GM21825 (cell line): Measurements from ENCODE around the gene ASPG.

Experiments
- ATAC-seq: cut with Tn5 transposase; IDR thresholded peaks from one replicate; pipeline ENCODE4 v1.9.1; 2021; ENCODE audit warnings: mild to moderate bottlenecking, moderate library complexity; ENCODE audit not compliant: unreplicated experiment

The ASPG gene

DNA sequence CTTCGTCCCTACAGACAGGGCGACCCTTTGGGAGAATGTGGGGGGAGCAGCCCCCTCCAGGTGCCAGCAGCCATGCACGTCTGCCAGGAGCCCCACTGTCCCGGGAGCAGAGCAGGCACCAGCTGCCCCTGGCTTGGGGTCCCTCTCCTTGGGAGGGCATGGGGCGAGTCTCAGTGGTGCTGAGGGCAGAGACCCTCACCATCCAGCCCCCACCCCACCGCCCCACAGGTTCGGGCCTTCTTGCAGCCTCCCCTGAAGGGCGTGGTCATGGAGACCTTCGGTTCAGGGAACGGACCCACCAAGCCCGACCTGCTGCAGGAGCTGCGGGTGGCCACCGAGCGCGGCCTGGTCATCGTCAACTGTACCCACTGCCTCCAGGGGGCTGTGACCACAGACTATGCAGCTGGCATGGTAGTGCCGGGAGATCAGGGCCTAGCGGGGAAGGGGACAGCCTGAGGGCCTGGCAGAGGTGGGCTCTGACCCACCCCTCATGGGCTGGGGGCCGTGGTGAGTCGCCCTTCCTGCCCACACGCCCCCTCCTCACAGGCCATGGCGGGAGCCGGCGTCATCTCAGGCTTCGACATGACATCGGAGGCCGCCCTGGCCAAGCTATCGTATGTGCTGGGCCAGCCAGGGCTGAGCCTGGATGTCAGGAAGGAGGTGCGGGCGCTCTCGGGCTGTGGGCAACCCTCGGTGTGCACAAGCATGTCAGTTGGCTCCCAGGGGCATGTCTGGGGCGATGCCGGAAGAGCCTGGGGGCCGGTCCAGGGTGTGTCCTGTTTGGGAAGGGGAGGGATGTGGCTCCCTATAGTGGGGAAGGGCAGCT is 18.8 kb downstream of the ASPG start:
- no peak for ATAC-seq

DNA sequence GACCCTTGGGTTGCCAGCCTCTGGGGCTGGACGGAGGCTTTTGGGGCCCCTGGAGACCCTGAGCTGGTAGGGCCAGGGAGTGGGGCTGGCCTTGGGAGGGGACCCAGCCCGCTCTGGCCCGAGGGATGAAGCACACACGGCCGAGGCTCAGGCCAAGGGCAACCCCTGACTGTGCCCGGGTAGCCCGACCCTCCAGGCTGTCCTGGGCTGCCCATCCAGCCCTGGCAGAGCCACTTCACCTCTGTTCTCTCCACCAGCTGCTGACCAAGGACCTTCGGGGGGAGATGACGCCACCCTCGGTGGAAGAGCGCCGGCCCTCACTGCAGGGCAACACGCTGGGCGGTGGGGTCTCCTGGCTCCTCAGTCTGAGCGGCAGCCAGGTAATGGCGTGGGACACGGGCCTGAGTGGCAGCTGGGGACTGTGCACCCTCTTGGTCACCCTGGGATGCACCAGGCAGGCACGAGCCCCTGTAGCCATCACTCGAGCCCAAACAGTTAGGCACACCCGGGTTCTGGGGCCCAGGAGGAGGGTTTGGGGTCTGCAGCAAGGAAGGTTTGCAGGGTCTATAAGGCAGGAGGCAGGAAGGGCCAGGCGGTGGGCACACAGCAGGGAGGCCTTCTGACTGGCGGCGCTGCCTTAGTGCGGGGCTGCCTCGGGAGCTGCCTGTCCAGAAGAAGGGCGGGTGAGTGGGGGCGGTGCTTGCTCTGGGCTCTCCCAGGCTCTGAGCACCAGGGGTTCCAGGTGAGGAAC is 19.7 kb downstream of the ASPG start:
- no peak for ATAC-seq

DNA sequence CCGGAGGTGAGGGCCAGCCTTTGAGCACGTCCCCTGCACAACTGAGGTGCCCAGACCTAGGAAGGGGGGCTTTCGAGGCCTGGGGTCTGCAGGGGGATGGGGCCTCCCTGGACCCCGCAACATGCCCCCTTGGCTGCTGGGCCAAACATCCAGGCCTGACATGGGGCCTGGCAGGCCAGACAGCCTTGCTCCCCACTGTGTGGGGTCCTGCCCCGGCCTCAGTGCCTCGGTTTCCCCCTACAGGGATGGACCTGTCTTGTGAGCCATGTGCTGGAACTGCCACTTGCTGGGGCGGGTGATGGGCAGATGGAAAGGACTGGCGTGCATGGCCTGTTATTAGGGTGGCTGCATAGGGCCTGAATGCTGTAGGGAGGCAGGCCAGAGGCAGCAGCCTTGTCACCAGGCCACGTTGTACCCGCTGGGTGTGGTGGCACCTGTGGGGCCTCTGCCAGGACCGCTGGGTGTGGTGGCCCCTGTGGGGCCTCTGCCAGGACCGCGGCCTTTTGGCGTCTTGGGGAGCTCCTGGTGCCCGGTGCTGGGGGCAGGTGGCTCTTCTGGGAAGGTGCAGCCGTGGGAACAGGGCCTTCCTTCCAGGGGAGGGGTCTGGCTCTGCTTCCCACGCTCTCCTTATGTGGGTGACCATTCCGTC is 20.4 kb downstream of the ASPG start:
- no peak for ATAC-seq

DNA sequence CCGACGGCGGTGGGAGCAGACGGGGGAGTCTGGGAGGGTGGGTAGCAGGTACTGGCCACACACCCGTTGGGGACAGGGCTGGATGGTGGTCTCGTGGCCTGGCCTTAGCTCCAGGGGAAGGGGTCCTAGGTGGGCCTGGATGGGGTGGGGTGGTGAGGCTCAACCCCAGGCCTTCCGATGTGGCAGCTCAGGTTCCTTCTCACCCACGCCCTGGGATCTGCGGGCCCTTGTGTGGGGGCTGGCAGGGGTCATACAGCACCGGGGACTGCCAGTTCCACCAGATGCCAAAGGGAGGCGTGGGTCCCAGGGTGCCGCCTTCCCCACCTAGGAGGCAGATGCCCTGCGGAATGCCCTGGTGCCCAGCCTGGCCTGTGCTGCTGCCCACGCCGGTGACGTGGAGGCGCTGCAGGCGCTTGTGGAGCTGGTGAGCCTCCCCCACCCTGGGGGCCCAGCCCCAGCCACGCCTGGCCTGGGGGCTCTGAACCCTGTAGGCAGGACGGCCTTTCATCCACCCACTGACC is 21.0 kb downstream of the ASPG start:
- ATAC-seq, result no peak

DNA sequence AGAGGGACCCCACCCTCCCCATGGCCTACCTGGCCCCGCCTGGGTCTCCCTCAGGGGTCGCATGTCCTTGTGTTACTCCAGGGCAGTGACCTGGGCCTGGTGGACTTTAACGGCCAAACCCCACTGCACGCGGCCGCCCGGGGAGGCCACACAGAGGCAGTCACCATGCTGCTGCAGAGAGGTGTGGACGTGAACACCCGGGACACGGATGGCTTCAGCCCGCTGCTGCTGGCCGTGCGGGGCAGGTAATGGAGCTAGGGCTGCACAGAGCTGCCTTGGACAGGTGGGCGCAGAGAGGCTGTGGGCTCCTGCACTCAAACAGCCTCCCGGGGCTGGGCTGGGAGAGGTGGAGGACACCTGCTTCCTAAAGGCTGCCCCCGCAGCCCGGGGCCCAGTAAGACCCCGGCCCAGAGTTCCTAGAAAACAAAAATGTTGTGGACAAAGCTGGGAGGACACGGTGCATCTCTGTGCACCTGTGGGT is 21.6 kb downstream of the ASPG start:
- ATAC-seq, result no peak

DNA sequence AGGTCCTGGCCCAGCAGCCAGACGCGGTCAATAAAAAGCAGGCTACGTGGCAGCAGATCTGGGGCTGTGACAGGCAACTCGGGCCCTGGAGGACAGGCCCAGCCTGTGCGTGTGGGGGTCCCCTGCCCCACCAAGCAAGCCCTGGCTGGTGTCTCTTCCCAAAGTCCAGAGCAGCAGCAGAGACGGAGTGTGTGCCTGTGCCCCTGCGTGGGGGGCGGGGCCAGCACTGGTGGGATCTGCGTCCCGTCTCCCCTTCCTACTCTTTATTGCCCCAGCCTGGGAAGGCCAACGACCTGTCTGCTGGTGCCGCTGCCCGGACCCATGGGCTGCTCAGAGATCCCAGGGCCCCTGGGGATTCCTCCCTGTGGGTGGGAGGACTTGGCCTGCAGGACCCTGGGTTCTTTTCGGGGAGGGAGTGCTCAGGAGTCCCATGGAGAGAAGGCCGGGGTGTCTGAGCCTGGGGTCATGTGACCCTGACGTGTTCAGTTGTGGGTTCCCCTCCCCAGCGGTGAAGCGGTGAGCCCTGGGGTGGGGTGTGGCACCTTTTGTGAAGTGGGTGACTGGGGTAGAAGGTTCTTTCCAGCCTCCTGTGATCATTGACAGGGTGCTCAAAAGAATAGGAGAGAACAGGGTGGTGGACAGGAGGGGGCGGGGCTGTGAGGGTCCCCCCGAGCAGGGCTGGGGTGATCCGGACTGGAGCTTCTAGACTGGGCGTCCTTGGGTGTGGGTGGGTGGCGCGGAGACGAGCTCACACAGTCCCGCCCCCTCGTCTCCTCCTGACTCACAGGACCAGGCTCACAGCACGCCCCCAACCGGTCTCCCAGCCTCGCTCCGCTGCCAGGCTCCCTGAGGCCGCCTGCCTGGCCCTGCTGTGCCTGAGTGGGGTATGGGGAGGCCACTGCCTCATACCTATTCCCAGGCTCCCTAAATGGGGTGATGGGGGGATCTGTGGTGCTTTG is 22.4 kb downstream of the ASPG start:
- no peak for ATAC-seq

DNA sequence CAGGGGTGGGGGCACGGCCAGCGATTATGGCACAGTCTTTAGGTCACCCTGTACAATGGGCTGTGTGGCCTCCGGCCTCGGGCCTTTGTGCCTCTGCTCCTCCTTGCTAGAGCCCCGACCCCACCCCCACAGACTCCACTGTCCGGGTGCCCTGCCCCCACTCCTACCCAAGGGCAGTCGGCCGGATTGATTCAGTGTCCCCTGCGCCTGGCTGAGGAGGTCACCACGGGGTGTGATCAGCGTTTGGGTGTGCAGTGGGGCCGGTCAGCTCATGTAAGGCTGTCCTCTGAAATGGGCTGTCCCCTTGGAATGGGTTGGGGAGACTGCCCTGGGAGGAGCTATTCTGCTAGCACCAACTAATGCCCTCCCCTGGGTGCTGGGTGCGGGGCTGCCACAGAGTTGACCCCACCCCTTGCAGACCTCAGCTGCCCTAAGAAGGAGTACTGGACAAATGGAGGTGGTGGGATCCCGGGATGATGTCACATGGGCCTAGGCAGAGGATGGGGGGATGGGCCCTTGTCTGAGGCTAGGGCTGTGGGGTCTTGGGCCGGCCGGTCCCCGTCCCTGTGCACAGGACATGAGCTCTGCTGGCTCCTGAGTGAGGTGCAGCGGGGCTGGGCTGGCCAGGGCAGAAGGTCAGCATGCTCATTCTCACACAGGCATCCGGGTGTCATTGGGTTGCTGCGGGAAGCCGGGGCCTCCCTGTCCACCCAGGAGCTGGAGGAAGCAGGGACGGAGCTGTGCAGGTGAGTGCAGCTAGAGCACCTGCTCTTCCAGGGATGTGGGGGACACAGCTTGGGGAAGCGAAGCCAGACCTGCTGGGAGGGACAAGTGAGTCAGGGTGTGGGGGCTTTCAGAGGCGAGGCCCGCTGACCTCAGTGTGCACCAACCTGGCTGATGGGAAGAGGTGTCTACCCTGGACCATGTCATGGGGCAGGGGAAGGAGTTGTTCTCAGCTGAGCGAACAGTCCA is 23.4 kb downstream of the ASPG start:
- ATAC-seq, result no peak

DNA sequence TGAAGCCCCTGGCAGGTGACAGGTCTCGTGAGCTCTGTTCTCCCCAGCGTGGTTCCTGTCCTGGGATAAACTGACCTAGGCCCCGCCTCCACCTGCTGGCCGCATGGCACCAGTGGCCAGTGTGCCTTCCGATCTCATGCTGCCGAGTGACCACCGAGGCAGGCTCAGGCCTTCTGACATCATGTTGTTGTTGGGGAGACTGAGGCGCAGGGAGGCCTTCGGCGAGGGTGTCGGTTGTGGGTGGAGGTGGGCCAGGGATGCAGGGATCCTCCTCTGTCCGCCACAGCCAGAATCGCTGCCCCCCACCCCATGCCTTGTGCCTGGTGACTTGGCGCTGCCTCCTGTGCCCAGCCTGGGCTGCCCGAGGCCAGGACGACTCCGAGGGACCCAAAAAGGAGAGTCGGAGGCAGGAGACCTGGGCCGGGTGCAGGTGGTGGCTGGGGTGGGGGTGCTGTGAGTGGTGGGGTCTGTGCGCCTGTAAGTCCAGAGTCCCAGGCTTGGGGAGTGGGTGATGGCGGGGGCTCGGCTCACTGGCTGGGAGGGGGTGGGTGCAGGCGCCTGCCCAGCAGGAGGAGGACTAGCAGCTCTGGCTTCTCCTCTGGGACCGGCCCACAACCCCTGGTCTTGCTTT is 24.3 kb downstream of the ASPG start:
- ATAC-seq, result no peak

DNA sequence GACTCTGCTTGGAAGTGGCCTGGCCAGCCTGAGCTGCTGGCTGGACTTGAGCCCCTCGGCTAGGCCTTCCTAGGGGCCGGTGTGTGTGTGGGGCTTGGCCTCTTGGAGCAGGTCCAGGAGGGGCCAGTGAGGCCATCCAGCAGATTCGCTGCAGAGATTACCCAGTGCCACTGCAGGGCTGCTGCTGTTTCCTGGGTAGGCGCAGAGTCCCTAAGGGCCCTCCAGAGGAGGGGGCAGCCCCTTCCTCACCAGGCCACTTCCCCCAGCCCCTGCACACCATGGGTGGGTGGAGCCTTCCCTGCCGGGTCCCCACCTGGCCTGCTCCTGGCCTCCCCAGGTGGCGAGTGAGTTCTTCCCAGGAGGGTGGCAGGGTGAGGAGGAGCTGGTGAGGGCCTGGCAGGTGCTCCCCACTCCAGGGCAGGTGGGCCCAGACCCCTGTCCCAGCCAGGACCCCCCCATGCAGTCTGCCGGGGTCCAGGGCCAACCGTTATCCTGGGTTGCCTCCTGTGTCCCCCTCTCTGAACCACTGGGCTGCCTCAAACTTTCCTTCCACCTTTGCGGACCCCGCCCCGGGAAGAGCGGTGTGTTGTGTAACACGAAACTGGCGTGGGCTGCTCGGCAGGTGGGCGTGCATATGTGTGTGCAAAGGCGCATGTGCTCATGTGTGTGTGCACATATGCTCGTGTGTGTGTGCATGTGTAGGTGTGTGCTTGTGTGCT is 25.1 kb downstream of the ASPG start:
- no peak for ATAC-seq

DNA sequence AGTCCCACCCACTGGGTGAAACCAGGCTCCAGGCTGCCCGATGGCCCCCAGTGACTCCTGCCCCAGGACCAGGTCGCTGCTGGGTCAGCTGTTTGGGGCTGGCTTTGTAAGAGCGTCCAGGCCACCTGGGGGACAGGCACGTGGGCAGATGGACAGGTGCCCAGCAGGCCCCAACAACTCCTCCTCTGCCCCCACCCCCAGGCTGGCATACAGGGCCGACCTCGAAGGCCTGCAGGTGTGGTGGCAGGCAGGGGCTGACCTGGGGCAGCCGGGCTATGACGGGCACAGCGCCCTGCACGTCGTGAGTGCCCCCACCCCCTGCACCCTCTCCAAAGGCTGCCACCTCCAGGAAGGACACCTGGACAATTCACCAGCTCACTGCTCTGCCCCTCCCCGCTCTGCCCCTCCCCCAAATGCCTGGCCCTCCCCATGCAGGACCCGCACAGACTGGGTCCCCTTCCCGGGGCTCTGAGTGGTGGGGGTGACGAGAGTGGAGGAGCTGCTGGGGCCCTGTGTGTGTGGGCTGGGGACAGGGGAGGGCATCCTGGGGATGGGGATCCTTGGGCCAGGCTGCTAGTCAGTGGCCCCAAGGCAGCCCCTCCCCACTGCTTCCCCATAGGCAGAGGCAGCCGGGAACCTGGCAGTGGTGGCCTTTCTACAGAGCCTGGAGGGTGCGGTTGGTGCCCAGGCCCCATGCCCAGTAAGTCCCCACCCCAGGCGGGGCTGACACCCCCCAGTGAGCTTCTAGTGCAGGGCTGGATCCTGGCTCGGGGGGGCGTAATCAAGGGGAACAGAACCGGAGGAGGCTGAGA is 26.0 kb downstream of the ASPG start:
- no peak for ATAC-seq

DNA sequence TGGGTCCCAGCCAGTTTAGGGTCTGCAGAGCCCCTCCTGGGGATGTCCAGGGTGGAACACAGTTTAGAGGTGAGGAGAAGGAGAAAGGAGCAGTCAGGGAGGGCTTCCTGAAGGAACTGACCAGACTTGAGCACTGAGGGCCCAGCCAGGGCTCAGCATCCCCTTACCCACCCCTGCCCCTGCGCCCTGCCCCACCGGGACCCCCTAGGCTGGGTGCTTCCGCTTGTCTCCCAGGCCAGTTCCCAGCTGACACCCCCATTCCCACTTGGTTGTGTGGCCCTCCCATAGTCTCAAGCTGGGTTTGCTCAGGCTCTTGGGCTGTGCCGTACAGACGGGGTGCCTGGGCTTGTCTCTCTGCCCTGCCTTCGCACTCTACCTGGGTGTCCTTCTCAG is 26.6 kb downstream of the ASPG start:
- no peak for ATAC-seq

DNA sequence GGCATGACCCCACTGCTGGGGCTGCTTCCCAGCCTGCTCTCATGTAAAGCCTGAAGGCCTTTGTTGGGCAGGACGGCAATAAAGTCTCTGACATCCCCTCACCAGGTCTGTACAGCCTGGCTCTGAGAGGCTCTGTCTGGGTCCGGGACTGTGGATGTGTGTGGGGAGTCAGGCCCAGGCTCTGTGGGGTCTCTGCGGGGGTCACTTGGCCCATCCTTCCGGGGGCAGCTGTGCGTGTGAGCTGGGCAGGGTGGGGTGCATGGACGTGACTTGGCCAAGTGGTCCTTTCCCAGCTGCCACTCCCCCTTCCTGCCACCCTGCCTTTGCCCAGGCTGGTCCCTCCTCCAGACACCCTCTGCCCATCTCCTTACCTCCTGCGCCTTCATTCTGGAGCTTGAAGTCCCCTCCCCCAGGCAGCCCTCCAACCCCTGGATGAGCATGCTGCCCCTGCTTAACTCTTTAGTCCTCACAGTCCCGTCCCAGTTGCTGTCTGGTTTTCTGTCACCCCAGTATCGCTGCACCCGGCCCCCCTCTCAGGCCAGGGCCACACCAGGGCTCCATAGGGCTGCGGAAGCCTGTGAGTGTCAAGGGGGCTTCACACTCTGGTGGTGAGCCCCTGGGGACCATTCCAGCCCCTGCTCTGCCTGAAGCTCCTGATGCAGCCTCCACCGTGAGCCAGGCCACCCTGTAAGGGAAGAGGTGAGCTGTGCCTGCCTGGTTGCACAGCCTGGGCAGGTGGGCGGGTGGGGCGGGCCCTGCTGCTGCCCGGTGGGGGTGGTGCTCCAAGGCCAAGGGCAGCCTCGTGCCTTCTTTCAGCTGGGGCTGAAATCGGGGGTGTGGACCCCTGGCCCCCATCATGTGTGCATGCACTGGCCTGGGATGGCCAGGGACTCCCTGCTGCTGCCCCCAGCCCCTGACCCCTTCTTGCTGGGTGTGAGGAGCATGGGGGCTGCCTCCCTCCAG is 27.4 kb downstream of the ASPG start:
- no peak for ATAC-seq

DNA sequence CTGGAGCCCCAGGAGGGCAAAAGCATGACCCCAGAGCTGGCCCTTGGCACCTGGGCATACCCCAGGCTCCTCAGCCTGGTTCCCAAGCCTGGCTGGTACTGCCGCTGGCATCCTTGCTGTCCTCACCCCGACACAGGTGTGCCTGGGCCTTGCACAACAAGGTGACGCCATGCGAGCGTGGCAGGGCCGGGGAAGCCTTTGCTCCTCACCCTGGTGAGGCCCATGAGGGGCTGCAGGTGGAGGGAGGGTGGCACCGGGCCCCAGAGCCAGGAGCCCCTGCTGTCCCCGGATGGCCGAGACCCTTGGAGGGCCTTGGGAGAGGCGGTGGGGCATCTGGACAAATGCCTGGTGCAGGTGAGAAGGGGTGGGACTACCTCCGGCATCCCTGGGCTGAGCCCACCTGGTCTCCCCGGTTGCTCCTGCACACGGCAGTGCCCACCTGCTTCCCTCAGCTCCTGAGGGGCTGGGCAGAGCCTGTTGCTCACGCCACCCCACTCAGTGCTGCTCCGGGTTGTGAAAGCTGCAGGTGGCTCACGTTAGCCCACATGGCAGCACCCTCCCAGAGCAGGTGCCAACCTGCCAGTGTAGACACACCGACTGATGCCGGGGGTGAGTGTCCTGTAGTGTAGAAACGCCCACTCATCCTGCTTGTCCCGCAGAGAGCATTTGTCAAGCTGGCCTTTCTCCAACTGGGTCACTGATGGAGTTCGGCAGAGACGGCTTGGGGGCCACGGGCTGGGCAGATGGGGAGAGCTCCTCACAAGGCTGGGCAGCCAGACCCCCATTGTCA is 28.3 kb downstream of the ASPG start:
- ATAC-seq, result no peak

DNA sequence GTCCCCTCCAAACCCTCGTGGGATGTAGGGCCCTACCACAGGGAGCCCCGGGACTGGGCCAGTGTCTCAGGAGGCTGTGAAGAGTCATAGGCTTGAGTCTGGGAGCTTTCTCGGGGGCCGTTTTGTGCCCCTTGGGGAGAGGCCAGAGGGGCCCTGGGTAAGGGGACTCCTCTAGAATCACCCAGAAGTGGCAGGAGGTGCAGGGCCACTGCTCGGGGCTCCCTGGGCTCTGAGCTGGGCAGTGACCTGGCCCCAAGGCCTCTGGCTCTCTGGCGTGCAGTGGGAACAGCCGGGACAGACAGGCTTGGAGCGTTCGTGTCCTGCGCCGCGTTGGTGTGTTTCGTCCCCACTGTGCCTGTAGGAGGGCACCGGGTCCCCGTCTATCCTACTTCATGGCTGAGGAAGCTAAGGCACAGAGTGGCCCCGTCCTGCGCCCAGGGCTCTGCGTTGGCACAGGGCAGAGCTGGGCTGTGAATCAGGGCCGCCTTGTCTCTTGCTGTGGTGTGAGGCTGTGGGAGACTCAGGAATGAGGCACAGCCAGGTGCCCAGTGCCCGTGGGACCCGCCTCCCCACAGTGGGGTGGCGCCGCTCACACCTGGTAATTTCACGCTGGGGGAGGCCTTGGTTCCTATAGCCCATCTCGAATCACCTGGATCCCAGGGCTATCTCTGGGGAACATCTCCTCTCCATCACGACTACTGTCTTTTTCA is 29.1 kb downstream of the ASPG start:
- no peak for ATAC-seq

DNA sequence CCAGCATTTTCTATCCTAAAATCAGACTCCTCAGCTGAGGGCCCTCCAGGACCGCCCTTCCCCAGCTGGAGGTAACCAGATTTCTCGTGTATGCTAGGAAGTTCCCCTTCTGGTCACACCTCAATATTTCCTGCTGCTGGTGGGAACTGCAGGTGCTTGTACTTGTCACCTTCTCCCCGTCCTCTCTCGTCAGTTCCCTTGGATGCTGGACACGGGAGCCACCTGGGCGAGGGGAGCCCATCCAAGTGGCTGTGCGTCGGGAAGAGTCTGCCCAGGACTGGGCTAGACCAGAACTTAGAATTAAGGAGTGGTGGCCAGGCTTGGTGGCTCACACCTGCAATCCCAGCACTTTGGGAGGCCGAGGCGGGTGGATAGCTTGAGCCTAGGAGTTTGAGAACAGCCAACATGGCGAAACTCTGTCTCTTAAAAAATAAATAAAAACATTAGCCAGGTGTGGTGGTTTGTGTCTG is 29.7 kb downstream of the ASPG start:
- no peak for ATAC-seq
